OCI-LY3 (cell line): Measurements from ENCODE around the gene CHPF.

ENCODE experiments used
- CTCF ChIP-seq: fragments of 200-600, 300-600 bp; sonication (generic); IDR thresholded peaks from 2 replicates; pipeline ENCODE4 v1.5.1; 2014; ENCODE audit warnings: antibody characterized with exemption, low read length, low read depth
- EZH2phosphoT487 ChIP-seq: fragments of 200-600 bp; shearing (Covaris generic); IDR thresholded peaks from 2 replicates; pipeline ENCODE4 v1.6.1; 2018; ENCODE audit warnings: antibody characterized with exemption, mixed run types, low read depth

GRCh38 chr2:219493086-219493485, 50.5 kb downstream of the CHPF start:
- TF ChIP-seq CTCF (no peak), EZH2phosphoT487 (no peak)
